Stimulated activated naive CD8-positive, alpha-beta T cell treated with anti-CD3 and anti-CD28 coated beads, Interleukin-15, Interleukin-2, amounts not matched to agents 100 U/mL and 50 U/mL, for 24 hours (primary cell): Measurements from ENCODE around the gene MIAT.
"Not testable (repeated sequence)": the region's sequence is repeated elsewhere in the genome, so short reads cannot be mapped to it uniquely, and the experiment has no call there.

ENCODE experiments used
- ATAC-seq: fragments of 150-1000 bp; cut with Tn5 transposase; one replicate; pipeline ENCODE4 v1.10.0; 2021
- DNase-seq: peaks from one replicate; pipeline ENCODE4 v3.0.0; 2021

The MIAT gene

GRCh38 chr22:26656891-26657851, at the start of gene MIAT:
TSS of gene MIAT (plus strand) at chr22:26657588.
- DNase-seq (peak; percentile 76), ATAC-seq (peak; percentile 77)

- ATAC-seq (no peak), DNase-seq (no peak)
Measured at GRCh38 chr22:26608129-26608528, 49.3 kb upstream of the MIAT start.

- ATAC-seq (no peak), DNase-seq (no peak)
Measured at GRCh38 chr22:26609287-26609686, 48.1 kb upstream of the MIAT start.

GRCh38 chr22:26610072-26610958, 47.1 kb upstream of the MIAT start:
- peak; percentile 75 for ATAC-seq
- peak; percentile 66 for DNase-seq

GRCh38 chr22:26610996-26611395, 46.4 kb upstream of the MIAT start:
- peak; percentile 66 for ATAC-seq
- no peak for DNase-seq

- DNase-seq (no peak), ATAC-seq (no peak)
Measured at GRCh38 chr22:26612652-26613051, 44.7 kb upstream of the MIAT start.

- not testable (repeated sequence) for ATAC-seq, DNase-seq
Measured at GRCh38 chr22:26613753-26614152, 43.6 kb upstream of the MIAT start.

- ATAC-seq (no peak), DNase-seq (no peak)
Measured at GRCh38 chr22:26614322-26614721, 43.1 kb upstream of the MIAT start.

- ATAC-seq (no peak), DNase-seq (no peak)
Measured at GRCh38 chr22:26615149-26615548, 42.2 kb upstream of the MIAT start.

- ATAC-seq: no peak
Measured at GRCh38 chr22:26615830-26616435, 41.5 kb upstream of the MIAT start.

GRCh38 chr22:26616650-26617049, 40.7 kb upstream of the MIAT start:
- ATAC-seq (no peak), DNase-seq (no peak)

More at GRCh38 chr22:26615830-26616435, 41.5 kb upstream of the MIAT start:
- no peak for DNase-seq

GRCh38 chr22:26617271-26618199, 39.9 kb upstream of the MIAT start, which contains the start of gene CRYBB1:
TSS of gene CRYBB1 (minus strand) at chr22:26618027. CDS start at chr22:26616319, 1,708 bp downstream.
- DNase-seq (no peak), ATAC-seq (peak; percentile 23)

GRCh38 chr22:26618455-26618854, 38.9 kb upstream of the MIAT start:
- ATAC-seq (no peak), DNase-seq (no peak)

GRCh38 chr22:26619510-26619909, 37.9 kb upstream of the MIAT start:
- ATAC-seq (no peak), DNase-seq (no peak)

GRCh38 chr22:26620197-26620596, 37.2 kb upstream of the MIAT start:
- DNase-seq (no peak), ATAC-seq (no peak)

GRCh38 chr22:26621663-26622062, 35.7 kb upstream of the MIAT start, which contains the start of gene CRYBA4:
TSS of gene CRYBA4 (plus strand) at chr22:26621963. CDS start at chr22:26622597, 634 bp downstream.
- DNase-seq: no peak
- ATAC-seq: no peak

GRCh38 chr22:26623984-26624383, 33.4 kb upstream of the MIAT start:
- DNase-seq (no peak), ATAC-seq (no peak)

GRCh38 chr22:26624803-26625202, 32.6 kb upstream of the MIAT start:
- no peak for ATAC-seq
- no peak for DNase-seq

GRCh38 chr22:26629988-26630761, 27.2 kb upstream of the MIAT start:
- no peak for DNase-seq
- ATAC-seq: no peak

GRCh38 chr22:26631282-26631681, 26.1 kb upstream of the MIAT start:
- ATAC-seq (no peak), DNase-seq (no peak)
